HepG2 (cell line): ENCODE data around the gene SLC25A51. TPM values are rescaled to one million over a fixed set of nuclear protein-coding genes. Genes with fewer than 3 reads are reported as not detected.

Experiments used
- ATAC-seq: fragments of 200-7000 bp; cut with Tn5 transposase; 3 replicates; pipeline ENCODE4 v1.9.1; 2020; ENCODE audit warnings: mild to moderate bottlenecking, moderate library complexity
- Bru-seq: library from RNA; stranded (reverse); fragments of 400-500 nt; gene quantifications from one replicate; lab custom pipeline; 2021; lab: Mats Ljungman, UMichigan
- BruChase-seq, 2 experiments: library from RNA; stranded (reverse); fragments of 400-500 nt; gene quantifications; one replicate each; lab custom pipeline; 2021; lab: Mats Ljungman, UMichigan
- BruUV-seq: library from RNA; stranded (reverse); fragments of 400-500 nt; replicated peaks from 2 replicates; lab custom pipeline; 2021; lab: Mats Ljungman, UMichigan
- CTCF ChIA-PET: fragments of 300-600 bp; formaldehyde crosslinking; extraction: SDS; loops from one replicate; lab custom pipeline; 2021; ENCODE audit warnings: low total read pairs, inconsistent platforms, low intra/inter-chr PET ratio; lab: Yijun Ruan, JAX
- POLR2A ChIA-PET: fragments of 350-600 bp; sonication (Branson Sonifier 250); formaldehyde crosslinking; loops from one replicate; lab custom pipeline; 2020; ENCODE audit warnings: antibody characterized with exemption, inconsistent platforms; lab: Yijun Ruan, JAX
- DNase-seq: peaks from one replicate; pipeline ENCODE4 v3.0.0-alpha.2; 2015; ENCODE audit warnings: low spot score
- FAIRE-seq: peaks from 3 replicates; lab custom pipeline; 2011; peaks lifted over from hg19 to GRCh38; lab: Jason Lieb, UNC
- H2AFZ ChIP-seq: one replicate; pipeline ENCODE4 v1.6.1; 2011; ENCODE audit warnings: low read length, inconsistent platforms
- H3K27ac ChIP-seq: fragments of 300-600 bp; 3 replicates; pipeline ENCODE4 v1.8.0; 2011; ENCODE audit warnings: mixed run types, mild to moderate bottlenecking, mixed read lengths, low read length, inconsistent platforms; ENCODE audit not compliant: insufficient read depth; ENCODE audit errors: extremely low read length
- H3K27me3 ChIP-seq, 2 experiments: fragments of 200-600 bp in 1 of 2; 2 replicates in 1 of 2; 3 replicates in 1 of 2; pipeline versions ENCODE4 v1.6.0 to v1.8.0; 2011; ENCODE audit warnings: low read length in 2 of 2, mild to moderate bottlenecking in 2 of 2, moderate library complexity in 2 of 2, inconsistent platforms in 1 of 2; ENCODE audit not compliant: insufficient read depth in 2 of 2, control insufficient read depth in 1 of 2
- H3K36me3 ChIP-seq, 2 experiments: fragments of 200-600 bp in 1 of 2; replicated peaks in 1 of 2; 2 replicates in 1 of 2; 3 replicates in 1 of 2; pipeline versions ENCODE4 v1.5.1 to v1.8.0; 2011; ENCODE audit warnings: low read length in 2 of 2, inconsistent platforms in 1 of 2; ENCODE audit not compliant: insufficient read depth in 2 of 2, control insufficient read depth in 1 of 2
- H3K4me1 ChIP-seq: 2 replicates; pipeline ENCODE4 v1.5.1; 2012; ENCODE audit warnings: low read length, inconsistent platforms; ENCODE audit not compliant: insufficient read depth
- H3K4me2 ChIP-seq: 2 replicates; pipeline ENCODE4 v1.6.0; 2011; ENCODE audit warnings: low read depth, low read length, inconsistent platforms
- H3K4me3 ChIP-seq, 3 experiments: fragments of 200-600 bp in 1 of 3; sonication (generic), shearing (Covaris generic) in 1 of 3; replicated peaks in 1 of 3; 2 replicates each; pipeline ENCODE4 v1.5.1; 2011 to 2016; ENCODE audit warnings: low read length in 3 of 3, inconsistent platforms in 2 of 3, low read depth in 2 of 3, mild to moderate bottlenecking in 2 of 3, control low read depth in 1 of 3, mixed read lengths in 1 of 3; ENCODE audit not compliant: insufficient read depth in 1 of 3
- H3K79me2 ChIP-seq: one replicate; pipeline ENCODE4 v1.6.1; 2011; ENCODE audit warnings: low read length, inconsistent platforms; ENCODE audit not compliant: insufficient read depth
- H3K9ac ChIP-seq: 2 replicates; pipeline ENCODE4 v1.6.0; 2011; ENCODE audit warnings: mild to moderate bottlenecking, low read depth, low read length, inconsistent platforms; ENCODE audit not compliant: insufficient read depth
- H3K9me3 ChIP-seq: 2 replicates; pipeline ENCODE4 v1.5.1; 2012; ENCODE audit warnings: mild to moderate bottlenecking, low read length
- H4K20me1 ChIP-seq: 2 replicates; pipeline ENCODE4 v1.6.0; 2011; ENCODE audit warnings: inconsistent platforms, mild to moderate bottlenecking, low read length, moderate library complexity; ENCODE audit not compliant: insufficient read depth
- CHD4 ChIP-seq: fragments of 200-600 bp; sonication (generic); IDR thresholded peaks from 2 replicates; pipeline ENCODE4 v1.7.0; 2017; ENCODE audit warnings: mild to moderate bottlenecking, low read length, borderline replicate concordance
- DRAP1 ChIP-seq: IDR thresholded peaks from 2 replicates; pipeline ENCODE4 v1.6.1; 2016; ENCODE audit warnings: missing genetic modification reagents, missing compliant biosample characterization
- MBNL3 ChIP-seq: fragments of 250-450 bp; sonication (Bioruptor Pico); conservative IDR thresholded peaks from 2 replicates; pipeline ENCODE4 v1.8.0; 2022; ENCODE audit warnings: mild to moderate bottlenecking, inconsistent platforms
- RAD51 ChIP-seq: fragments of 450-650 bp; IDR thresholded peaks from 2 replicates; pipeline ENCODE4 v1.6.1; 2016; ENCODE audit warnings: borderline replicate concordance
- SOX13 ChIP-seq, 3 experiments: fragments of 450-650 bp in 1 of 3; sonication (generic) in 1 of 3; formaldehyde crosslinking in 1 of 3; IDR thresholded peaks in 2 of 3; conservative IDR thresholded peaks in 1 of 3; 2 replicates each; pipeline versions ENCODE4 v1.5.0 to v1.6.1; 2016 to 2020; ENCODE audit warnings: antibody characterized with exemption in 1 of 3, mild to moderate bottlenecking in 1 of 3, missing compliant biosample characterization in 1 of 3, missing genetic modification reagents in 1 of 3, moderate library complexity in 1 of 3
- TBX2 ChIP-seq: sonication (generic); formaldehyde crosslinking; IDR thresholded peaks from 2 replicates; pipeline ENCODE4 v1.5.0; 2020; ENCODE audit warnings: missing genetic modification reagents, mild to moderate bottlenecking, borderline replicate concordance
- TCF12 ChIP-seq, 2 experiments: fragments of 450-650 bp in 1 of 2; sonication (generic) in 1 of 2; formaldehyde crosslinking in 1 of 2; IDR thresholded peaks; 2 replicates each; pipeline versions ENCODE4 v1.6.1 to v1.8.0; 2017 to 2022; ENCODE audit warnings: antibody characterized with exemption in 1 of 2, mild to moderate bottlenecking in 1 of 2, missing genetic modification reagents in 1 of 2, moderate library complexity in 1 of 2
- THAP8 ChIP-seq: sonication (generic); formaldehyde crosslinking; IDR thresholded peaks from 2 replicates; pipeline ENCODE4 v1.5.1; 2020; ENCODE audit warnings: missing genetic modification reagents, mild to moderate bottlenecking, borderline replicate concordance
- THYN1 ChIP-seq: sonication (generic); formaldehyde crosslinking; IDR thresholded peaks from 2 replicates; pipeline ENCODE4 v1.8.1; 2023; ENCODE audit warnings: low read depth, mild to moderate bottlenecking, moderate library complexity, missing genetic modification reagents, borderline replicate concordance
- ZFP36 ChIP-seq: fragments of 150-350 bp; IDR thresholded peaks from 2 replicates; pipeline ENCODE4 v1.6.1; 2018; ENCODE audit warnings: borderline replicate concordance, low read length, low read depth; ENCODE audit not compliant: partially characterized antibody
- ZNF317 ChIP-seq: sonication (generic); formaldehyde crosslinking; IDR thresholded peaks from 2 replicates; pipeline ENCODE4 v1.5.0; 2020; ENCODE audit warnings: mild to moderate bottlenecking, missing genetic modification reagents
- ZNF326 ChIP-seq: sonication (generic); formaldehyde crosslinking; IDR thresholded peaks from 2 replicates; pipeline ENCODE4 v1.4.0; 2020; ENCODE audit warnings: missing genetic modification reagents, borderline replicate concordance
- ZNF605 ChIP-seq: sonication (generic); formaldehyde crosslinking; IDR thresholded peaks from 2 replicates; pipeline ENCODE4 v1.8.0; 2022; ENCODE audit warnings: mild to moderate bottlenecking, missing genetic modification reagents
- ZNF768 ChIP-seq: sonication (generic); formaldehyde crosslinking; IDR thresholded peaks from 2 replicates; pipeline ENCODE4 v1.4.0; 2020; ENCODE audit warnings: missing genetic modification reagents
- ZSCAN30 ChIP-seq: sonication (generic); formaldehyde crosslinking; IDR thresholded peaks from 2 replicates; pipeline ENCODE4 v1.5.0; 2020; ENCODE audit warnings: mild to moderate bottlenecking, missing genetic modification reagents
- WGBS: methylation state at CpG from one replicate; pipeline ENCODE4 v1.1.6; 2017; ENCODE audit warnings: low lambda C conversion rate; 5-methylcytosine and 5-hydroxymethylcytosine counted together
- in situ Hi-C: cut with HindIII; loops from 2 replicates; pipeline ENCODE4 v1.10.0; 2017; ENCODE audit warnings: low pct_unique_long_range_greater_than_20kb; ENCODE audit not compliant: extremely low pct_ligation_motif_present
- intact Hi-C: fragments of 100-400 bp; cut with micrococcal nuclease; formaldehyde crosslinking; loops from one replicate; pipeline ENCODE4 v1.10.0; 2022; ENCODE audit not compliant: unreplicated experiment
- long read RNA-seq, 2 experiments: library from RNA in 1 of 2; library from polyadenylated mRNA in 1 of 2; stranded (forward) in 1 of 2; unstranded in 1 of 2; transcript quantifications; one replicate each; pipeline ENCODE4 v2.0.0, GENCODE V29; 2019 to 2022
- polyA minus RNA-seq, 3 experiments: library from RNA; depleted of rRNA, polyadenylated mRNA; stranded (reverse); fragments of >200 nt; gene quantifications; 2 replicates each; pipeline ENCODE4 v1.2.3, GENCODE V29; 2011; ENCODE audit warnings: low replicate concordance in 1 of 3
- polyA plus RNA-seq, 8 experiments: library from polyadenylated mRNA; depleted of rRNA in 3 of 8; stranded (reverse) in 7 of 8; unstranded in 1 of 8; fragments of >200 nt; fragmentation: Illumina TruSeq in 4 of 8; extraction: Trizol in 4 of 8; gene quantifications; 2 replicates each; pipeline versions ENCODE4 v1.2.1 to v1.2.3, GENCODE V29; 2011 to 2016; ENCODE audit warnings: low read depth in 4 of 8, missing spikeins in 1 of 8, mixed read lengths in 1 of 8; ENCODE audit not compliant: insufficient read depth in 1 of 8
- total RNA-seq, 5 experiments: library from RNA; depleted of rRNA; stranded (reverse); fragments of >200 nt; fragmentation: Illumina TruSeq; extraction: Trizol; gene quantifications; 2 replicates each; pipeline ENCODE4 v1.2.3, GENCODE V29; 2016; ENCODE audit warnings: low read depth in 1 of 5

SLC25A51 gene
- total RNA-seq (2016; rRNA removed; fragmentation: Illumina TruSeq; extraction: Trizol) (37.7 and 40.7 TPM in 2 replicates), polyA plus RNA-seq (2011; rRNA removed) (14.6 and 15.4 TPM in 2 replicates), polyA minus RNA-seq (2011; rRNA and poly(A)+ RNA removed; ENCODE audit: low replicate concordance) (41.7 and 51.3 TPM in 2 replicates), Bru-seq, nascent RNA (percentile 93 among the genes with signal in this experiment), BruChase-seq, experiment 1, labeled RNA remaining after a 6-hour chase (percentile 98 among the genes with signal in this experiment), BruChase-seq, experiment 2, labeled RNA remaining after a 2-hour chase (percentile 97 among the genes with signal in this experiment)
- total RNA-seq (2016; cell fraction: cytosol; rRNA removed; fragmentation: Illumina TruSeq; extraction: Trizol; ENCODE audit: low read depth) = 39.8 and 41.5 TPM in 2 replicates
- total RNA-seq (2016; cell fraction: insoluble cytoplasmic fraction; rRNA removed; fragmentation: Illumina TruSeq; extraction: Trizol) = 35.8 and 36.3 TPM in 2 replicates
- total RNA-seq (2016; cell fraction: membrane; rRNA removed; fragmentation: Illumina TruSeq; extraction: Trizol) = 69.7 and 71.8 TPM in 2 replicates
- 20.0 and 24.7 TPM in 2 replicates for total RNA-seq (2016; cell fraction: nucleus; rRNA removed; fragmentation: Illumina TruSeq; extraction: Trizol)
- 8.9 and 11.5 TPM in 2 replicates for polyA plus RNA-seq (2011; cell fraction: cytosol; rRNA removed)
- 11.8 and 14.7 TPM in 2 replicates for polyA plus RNA-seq (2011; cell fraction: nucleus; rRNA removed)
- 6.0 and 8.4 TPM in 2 replicates for polyA plus RNA-seq (2012)
- 44.8 and 48.9 TPM in 2 replicates for polyA plus RNA-seq (2016; cell fraction: cytosol; fragmentation: Illumina TruSeq; extraction: Trizol; ENCODE audit: low read depth)
- polyA plus RNA-seq (2016; cell fraction: insoluble cytoplasmic fraction; fragmentation: Illumina TruSeq; extraction: Trizol; ENCODE audit: low read depth) = 19.9 and 21.9 TPM in 2 replicates
- polyA plus RNA-seq (2016; cell fraction: membrane; fragmentation: Illumina TruSeq; extraction: Trizol; ENCODE audit: low read depth) = 48.0 and 51.0 TPM in 2 replicates
- 17.6 and 20.1 TPM in 2 replicates for polyA plus RNA-seq (2016; cell fraction: nucleus; fragmentation: Illumina TruSeq; extraction: Trizol; ENCODE audit: insufficient read depth, low read depth)
- 17.5 and 18.0 TPM in 2 replicates for polyA minus RNA-seq (2011; cell fraction: cytosol; rRNA and poly(A)+ RNA removed)
- polyA minus RNA-seq (2011; cell fraction: nucleus; rRNA and poly(A)+ RNA removed) = 40.2 and 47.6 TPM in 2 replicates
- long read RNA-seq, experiment 1, partial matches to known transcripts = 1 of 16 reads
- long read RNA-seq, experiment 1, other reads (novel, unspliced or antisense) = 13 of 16 reads
- long read RNA-seq, experiment 2, partial matches to known transcripts = 0 of 22 reads
- long read RNA-seq, experiment 2, other reads (novel, unspliced or antisense) = 20 of 22 reads

- Histone ChIP-seq H3K9me3 (no peaks in the 10 kb centered on the region), H3K4me3 (peak within 1 kb of the TSS; percentile 77 to 94 (median 90)), H4K20me1 (no peaks in the 10 kb centered on the region), H2AFZ (peak within 1 kb of the TSS; percentile 80), H3K4me1 (peaks cover 53% of the 10 kb centered on the region), H3K27ac (peak within 1 kb of the TSS; percentile 72), H3K4me2 (peak within 1 kb of the TSS; percentile 95), H3K36me3 (peaks cover 2 to 6% of the 10 kb centered on the region in 2 experiments; a peak in 3 of 5 replicates), H3K27me3 (no peaks in the 10 kb centered on the region; a peak in 1 of 5 replicates), H3K9ac (peak within 1 kb of the TSS; percentile 84), H3K79me2 (peaks cover 22% of the 10 kb centered on the region)
- in situ Hi-C loops = loop anchor here (10.0 to 25.0 kb wide), 3 partner anchors 351 to 451 kb away; partner anchors contain the start of gene POLR1E
- ATAC-seq (peak; percentile 76), DNase-seq (peak; percentile 88), FAIRE-seq (peak; percentile 55)
- intact Hi-C loops = loop anchor here (1.0 to 5.0 kb wide), 4 partner anchors 102 to 417 kb away; partner anchors contain the start of genes EXOSC3 and POLR1E
- BruUV-seq = TSS peak; percentile 53
- under 1% methylated on average over 21 of the region's 84 CpGs for WGBS
- ChIA-PET CTCF (interaction anchor here (1.3 kb wide), 1 partner anchor 10 kb away, joined by 5 read pairs; no protein-coding TSS in a partner anchor), POLR2A (interaction anchor here (0.6 to 1.7 kb wide), 4 partner anchors 11 to 419 kb away, joined by 3 to 5 read pairs (median 3); no protein-coding TSS in a partner anchor)
- TF ChIP-seq THAP8 (CRISPR knock-in tag) (no peak), ZFP36 (peak; percentile 51), ZNF768 (CRISPR knock-in tag) (peak; percentile 79), MBNL3 (CRISPR knock-in tag) (no peak), ZNF605 (CRISPR knock-in tag) (no peak), TCF12 (IDR thresholded peaks at IDR 0.05) (no peak), TCF12 (CRISPR knock-in tag; IDR thresholded peaks at IDR 0.05) (no peak), SOX13 (IDR thresholded peaks at IDR 0.05) (peak; percentile 44; the same call in 1 of the 2 replicates), SOX13 (CRISPR knock-in tag; conservative IDR thresholded peaks at IDR 0.05 in 1 of 2, IDR thresholded peaks at IDR 0.05 in 1 of 2) (peak in 1 of 2 experiments; percentile 57; a peak in 2 of 4 replicates), RAD51 (peak; percentile 41; the same call in 1 of the 2 replicates), ZSCAN30 (CRISPR knock-in tag) (peak; percentile 87; the same call in 1 of the 2 replicates), CHD4 (no peak), TBX2 (peak; percentile 88), THYN1 (CRISPR knock-in tag) (0 out of 2 replicates have a peak, but pooled peaks have one; percentile 64), ZNF317 (CRISPR knock-in tag) (peak; percentile 55; the same call in 1 of the 2 replicates), ZNF326 (CRISPR knock-in tag) (no peak), DRAP1 (CRISPR knock-in tag) (no peak)
These were observed at the start of gene SLC25A51 for GRCh38 chr9:37903647-37904444. Gene SLC25A51 (minus strand): TSS chr9:37904127. CDS start chr9:37888550, 15,577 bp downstream.
